Endometrium (tissue), 2 donors: ENCODE measurements around the gene CLDN8.

Experiments used
- FAIRE-seq: peaks from 2 replicates; lab custom pipeline; 2012; peaks lifted over from hg19 to GRCh38; lab: Jason Lieb, UNC
- donor health status: control.
- donor health status: control.

CLDN8 gene

DNA sequence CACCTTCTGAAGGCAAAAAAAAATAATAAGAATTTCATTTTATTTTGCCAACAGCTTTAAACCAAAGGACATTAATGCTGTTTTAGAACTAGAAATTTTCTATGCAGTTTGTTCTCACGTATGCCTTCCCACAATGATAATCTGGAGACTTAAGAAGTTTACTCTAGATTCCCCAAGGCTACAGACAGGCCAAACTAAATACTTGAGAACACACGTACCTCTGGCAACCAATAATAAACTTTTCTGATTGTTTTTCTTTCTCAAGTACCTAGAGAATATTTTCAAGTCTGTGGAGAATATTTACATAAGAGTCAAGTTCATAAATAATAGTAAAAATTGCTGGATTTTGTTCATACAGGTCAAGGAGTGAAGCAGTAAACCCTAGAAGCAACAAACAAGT lies 15.9 kb downstream of the CLDN8 start:
- peak; percentile 84 for FAIRE-seq

- peak; percentile 77 for FAIRE-seq
These were observed 21.1 kb downstream of the CLDN8 start for GRCh38 chr21:30194701-30195299.

- FAIRE-seq, result no peak
These were observed 22.7 kb downstream of the CLDN8 start for GRCh38 chr21:30193201-30193600.

GRCh38 chr21:30190554-30190953 lies 25.3 kb downstream of the CLDN8 start:
- no peak for FAIRE-seq

- FAIRE-seq, result no peak
These were observed 26.1 kb downstream of the CLDN8 start for GRCh38 chr21:30189773-30190172.

- FAIRE-seq, result no peak
These were observed 29.7 kb downstream of the CLDN8 start for GRCh38 chr21:30186242-30186641.

DNA sequence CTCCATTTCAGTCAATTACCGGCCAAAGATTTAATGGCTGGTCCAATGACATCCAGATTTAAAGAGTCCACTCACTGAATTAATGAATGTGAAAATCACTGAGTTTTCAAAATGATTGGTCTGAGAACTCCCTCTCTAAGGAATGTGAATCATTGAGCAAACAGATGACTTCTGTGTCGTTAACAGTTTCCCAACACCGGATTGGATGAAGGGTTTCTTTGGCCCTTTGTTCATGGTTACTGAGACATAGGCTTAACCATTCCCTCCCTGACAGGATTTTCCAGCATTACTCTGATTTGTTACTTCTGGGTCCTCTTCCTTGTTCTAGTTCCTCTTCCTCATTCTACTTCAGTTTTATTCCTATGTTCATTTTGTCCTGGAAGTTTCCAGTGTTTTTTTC lies 47.8 kb downstream of the CLDN8 start:
- FAIRE-seq, result no peak

DNA sequence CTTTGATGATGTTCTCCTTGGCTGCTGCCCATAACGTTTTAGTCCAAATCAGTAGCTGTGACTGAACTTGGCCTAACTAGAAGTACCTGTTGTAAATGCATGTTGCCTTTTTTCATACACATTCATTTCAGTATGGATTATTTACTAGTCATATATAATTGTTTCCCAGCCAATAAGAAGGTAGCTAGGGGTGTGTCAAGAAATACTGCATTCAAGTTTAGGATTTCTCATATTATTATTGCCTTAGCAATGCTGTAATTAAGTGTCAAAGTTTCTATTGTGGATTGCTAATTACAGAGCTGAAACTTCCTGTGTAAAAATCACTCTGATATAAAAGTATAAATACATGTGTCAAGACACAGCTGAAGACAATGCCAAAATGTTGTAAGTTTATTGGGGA lies 49.2 kb downstream of the CLDN8 start, which contains the start of gene CLDN17:
Gene CLDN17, minus strand, starts transcription at position 101 of the 400 bp plus-strand sequence. CDS start 188 bp downstream, outside the sequence.
- FAIRE-seq, result no peak

GRCh38 chr21:30166171-30166570 lies 49.7 kb downstream of the CLDN8 start:
- FAIRE-seq, result no peak

GRCh38 chr21:30164796-30165195 lies 51.1 kb downstream of the CLDN8 start:
- FAIRE-seq, result no peak
